Measurements from ENCODE around the gene NDUFC1.

DNA sequence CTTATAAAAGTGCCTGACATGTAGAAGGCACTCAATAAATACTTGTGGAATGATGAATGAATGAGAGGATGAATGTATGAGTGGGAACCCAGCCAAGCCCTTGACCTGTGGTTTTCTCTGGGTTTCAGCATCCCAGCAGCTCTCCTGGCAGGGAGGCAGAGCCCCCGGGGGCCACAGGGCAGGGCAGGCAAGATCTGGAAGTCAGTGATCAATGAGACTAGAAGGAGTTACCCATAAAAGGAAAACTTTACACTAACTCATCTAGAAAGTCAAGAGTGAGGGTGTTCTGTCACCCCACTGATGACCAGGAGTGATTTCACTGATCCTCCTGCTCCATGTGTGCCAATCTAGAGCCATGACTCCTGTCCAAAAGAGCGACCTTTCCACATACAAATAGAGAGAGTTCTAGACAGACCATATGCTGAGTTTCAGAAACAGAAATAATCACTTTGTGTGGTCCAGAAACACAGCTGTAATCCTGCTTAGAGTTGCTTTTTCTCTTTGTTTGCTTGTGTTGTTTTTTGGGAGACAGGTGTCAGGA lies 59.7 kb downstream of the NDUFC1 start:
- TF ChIP-seq, protein P1, sequence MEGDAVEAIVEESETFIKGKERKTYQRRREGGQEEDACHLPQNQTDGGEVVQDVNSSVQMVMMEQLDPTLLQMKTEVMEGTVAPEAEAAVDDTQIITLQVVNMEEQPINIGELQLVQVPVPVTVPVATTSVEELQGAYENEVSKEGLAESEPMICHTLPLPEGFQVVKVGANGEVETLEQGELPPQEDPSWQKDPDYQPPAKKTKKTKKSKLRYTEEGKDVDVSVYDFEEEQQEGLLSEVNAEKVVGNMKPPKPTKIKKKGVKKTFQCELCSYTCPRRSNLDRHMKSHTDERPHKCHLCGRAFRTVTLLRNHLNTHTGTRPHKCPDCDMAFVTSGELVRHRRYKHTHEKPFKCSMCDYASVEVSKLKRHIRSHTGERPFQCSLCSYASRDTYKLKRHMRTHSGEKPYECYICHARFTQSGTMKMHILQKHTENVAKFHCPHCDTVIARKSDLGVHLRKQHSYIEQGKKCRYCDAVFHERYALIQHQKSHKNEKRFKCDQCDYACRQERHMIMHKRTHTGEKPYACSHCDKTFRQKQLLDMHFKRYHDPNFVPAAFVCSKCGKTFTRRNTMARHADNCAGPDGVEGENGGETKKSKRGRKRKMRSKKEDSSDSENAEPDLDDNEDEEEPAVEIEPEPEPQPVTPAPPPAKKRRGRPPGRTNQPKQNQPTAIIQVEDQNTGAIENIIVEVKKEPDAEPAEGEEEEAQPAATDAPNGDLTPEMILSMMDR (IDR thresholded peaks at IDR 0.05; ENCODE audit: low read depth, low read length), result no peak
- no peak for TF ChIP-seq EZH2phosphoT487 (IDR thresholded peaks at IDR 0.05; ENCODE audit: low read depth)
